Heart left ventricle (tissue), 16 donors: ENCODE measurements around the gene LITAF. TPM values are rescaled to one million over a fixed set of nuclear protein-coding genes. Genes with fewer than 3 reads are reported as not detected.

ENCODE experiments used
- ATAC-seq, 4 donors: fragments of 200-7000 bp; cut with Tn5 transposase; one replicate each; pipeline ENCODE4 v1.9.1; 2020 to 2022; ENCODE audit warnings: moderate library complexity in 4 of 4, mild to moderate bottlenecking in 3 of 4, moderate number of reproducible peaks in 1 of 4
- DNase-seq, 5 donors: peaks; one replicate each; pipeline ENCODE4 v3.0.0-alpha.2; 2020
- H3K27ac ChIP-seq, 12 donors: fragments of 200-600 bp; sonication (generic) in 4 of 12; one replicate each; pipeline versions ENCODE4 v1.5.0 to v1.8.0; 2016 to 2022; ENCODE audit warnings: mild to moderate bottlenecking in 2 of 12
- H3K27me3 ChIP-seq, 9 donors: fragments of 200-600 bp; sonication (generic) in 2 of 9; one replicate each; pipeline versions ENCODE4 v1.5.1 to v1.8.0; 2016 to 2022; ENCODE audit warnings: mild to moderate bottlenecking in 3 of 9
- H3K36me3 ChIP-seq, 9 donors: fragments of 200-600 bp; sonication (generic) in 2 of 9; one replicate each; pipeline versions ENCODE4 v1.5.0 to v1.8.0; 2018 to 2022; ENCODE audit warnings: mild to moderate bottlenecking in 2 of 9
- H3K4me1 ChIP-seq, 12 donors: fragments of 200-600 bp; sonication (generic) in 4 of 12; one replicate each; pipeline versions ENCODE4 v1.5.0 to v1.8.0; 2016 to 2022; ENCODE audit warnings: mild to moderate bottlenecking in 3 of 12
- H3K4me3 ChIP-seq, 12 donors: fragments of 200-600 bp; sonication (generic) in 4 of 12; one replicate each; pipeline versions ENCODE4 v1.5.0 to v1.8.0; 2017 to 2022; ENCODE audit warnings: mild to moderate bottlenecking in 9 of 12, moderate library complexity in 4 of 12
- H3K9me3 ChIP-seq, 12 donors: fragments of 200-600 bp; sonication (generic) in 4 of 12; one replicate each; pipeline versions ENCODE4 v1.5.0 to v1.8.0; 2016 to 2022; ENCODE audit warnings: mild to moderate bottlenecking in 1 of 12
- CTCF ChIP-seq, 12 donors: fragments of 200-600 bp; sonication (generic) in 4 of 12; IDR thresholded peaks; one replicate each; pipeline versions ENCODE4 v1.5.0 to v1.8.0; 2018 to 2022; ENCODE audit warnings: antibody characterized with exemption in 12 of 12, mild to moderate bottlenecking in 5 of 12
- POLR2A ChIP-seq, 2 donors: fragments of 450-650 bp; IDR thresholded peaks; one replicate each; pipeline ENCODE4 v1.6.1; 2017; ENCODE audit warnings: antibody characterized with exemption in 2 of 2, mild to moderate bottlenecking in 2 of 2, moderate library complexity in 2 of 2
- WGBS, 4 donors: extraction: QIAGEN DNeasy Blood & Tissue Kit in 2 of 4; methylation state at CpG; one replicate each; pipeline versions ENCODE4 v1.1.5 to v1.1.7; 2013 to 2018; 5-methylcytosine and 5-hydroxymethylcytosine counted together
- intact Hi-C, 10 donors: fragments of 100-400 bp; cut with DNase I; formaldehyde crosslinking; loops; one replicate each; pipeline versions ENCODE4 v1.11.1 to v1.14.2; 2022
- polyA plus RNA-seq, 2 donors: library from polyadenylated mRNA; stranded (reverse); fragments of 200-250 nt; gene quantifications; one replicate each; pipeline ENCODE4 v1.2.3, GENCODE V29; 2013
- total RNA-seq, 9 donors: library from RNA; depleted of rRNA in 2 of 9; stranded (reverse); fragments of >200 nt in 2 of 9; fragmentation: NEBNext Ultra II Directional in 3 of 9; extraction: Animal tissue kit (Norgen Biotek cat#: 25700) in 3 of 9; gene quantifications; one replicate each; pipeline versions ENCODE4 v1.1.0 to v1.2.4, GENCODE V29; 2016 to 2023
- donor health status: ischemic (EF 13 %, LVEDD 7.1; RV severe dilation, severe dysfunction).
- donor health status: healthy with polysubstance abuse.
- donor health status: DM: no; HTN: yes; CAD: no.
- donor health status: DM: no; HTN: no; CAD: no.
- donor health status: ischemic (EF 25% LVEDD 6.9; RV normal size, moderate dysfunction).
- donor health status: ischemic (EF 25% LVEDD 5.7; RV mildly dilated, moderate dysfunction).
- donor health status: healthy.
- donor health status: DM: yes; HTN: yes; CAD: no.
- donor health status: ischemic (EF 35%, LVEDD 5.7; RV mildly dilated, moderate dysfunction).
- donor health status: nonischemic (EF 11% LVEDD 7.7; RV severe dilation, severe dysfunction).
- donor health status: DM: yes; HTN: yes; CAD: no.
- donor health status: PGD.
- donor health status: ischemic (EF 29% LVEDD 5.4; RV normal size, mild dysfunction).
- donor health status: nonischemic (EF 23%, LVEDD 6.1; RV moderate dilation, normal function).

LITAF gene
- total and polyA plus RNA-seq, 11 donors = 12.2 to 133 (median 46.5) TPM

GRCh38 chr16:11615748-11616447 lies 29.2 kb upstream of the LITAF start:
- H3K4me3 ChIP-seq = no peak overlapping the region
- WGBS, 4 donors = 74 to 78% (median 75%) methylated on average over 8 of the region's 8 CpGs
- no peak for DNase-seq
- no peak for ATAC-seq
- intact Hi-C loops = no loop called here
- H3K4me1 ChIP-seq = peaks cover 0 to 52% (median 0%) of the 10 kb centered on the region in 12 donors
- no peaks in the 10 kb centered on the region for H3K27me3 ChIP-seq
- TF ChIP-seq CTCF (IDR thresholded peaks at IDR 0.05) (no peak), POLR2A (IDR thresholded peaks at IDR 0.05) (no peak)
- H3K27ac ChIP-seq = no peak overlapping the region
- H3K36me3 ChIP-seq = no peaks in the 10 kb centered on the region
- peaks cover 0 to 6% (median 0%) of the 10 kb centered on the region in 12 donors for H3K9me3 ChIP-seq

GRCh38 chr16:11614587-11615175 lies 28.0 kb upstream of the LITAF start:
- Histone ChIP-seq H3K4me1 (peaks cover 0 to 50% (median 0%) of the 10 kb centered on the region in 12 donors), H3K4me3 (no peak overlapping the region), H3K36me3 (no peaks in the 10 kb centered on the region), H3K27me3 (no peaks in the 10 kb centered on the region), H3K27ac (peak overlapping the region in 1 of 12 donors; percentile 92), H3K9me3 (no peaks in the 10 kb centered on the region)
- ATAC-seq (no peak), DNase-seq (no peak)
- TF ChIP-seq CTCF (IDR thresholded peaks at IDR 0.05) = no peak
- TF ChIP-seq POLR2A (IDR thresholded peaks at IDR 0.05) = no peak
- 65 to 76% (median 68%) methylated on average over 10 of the region's 10 CpGs for WGBS, 4 donors
- intact Hi-C loops = no loop called here

DNA sequence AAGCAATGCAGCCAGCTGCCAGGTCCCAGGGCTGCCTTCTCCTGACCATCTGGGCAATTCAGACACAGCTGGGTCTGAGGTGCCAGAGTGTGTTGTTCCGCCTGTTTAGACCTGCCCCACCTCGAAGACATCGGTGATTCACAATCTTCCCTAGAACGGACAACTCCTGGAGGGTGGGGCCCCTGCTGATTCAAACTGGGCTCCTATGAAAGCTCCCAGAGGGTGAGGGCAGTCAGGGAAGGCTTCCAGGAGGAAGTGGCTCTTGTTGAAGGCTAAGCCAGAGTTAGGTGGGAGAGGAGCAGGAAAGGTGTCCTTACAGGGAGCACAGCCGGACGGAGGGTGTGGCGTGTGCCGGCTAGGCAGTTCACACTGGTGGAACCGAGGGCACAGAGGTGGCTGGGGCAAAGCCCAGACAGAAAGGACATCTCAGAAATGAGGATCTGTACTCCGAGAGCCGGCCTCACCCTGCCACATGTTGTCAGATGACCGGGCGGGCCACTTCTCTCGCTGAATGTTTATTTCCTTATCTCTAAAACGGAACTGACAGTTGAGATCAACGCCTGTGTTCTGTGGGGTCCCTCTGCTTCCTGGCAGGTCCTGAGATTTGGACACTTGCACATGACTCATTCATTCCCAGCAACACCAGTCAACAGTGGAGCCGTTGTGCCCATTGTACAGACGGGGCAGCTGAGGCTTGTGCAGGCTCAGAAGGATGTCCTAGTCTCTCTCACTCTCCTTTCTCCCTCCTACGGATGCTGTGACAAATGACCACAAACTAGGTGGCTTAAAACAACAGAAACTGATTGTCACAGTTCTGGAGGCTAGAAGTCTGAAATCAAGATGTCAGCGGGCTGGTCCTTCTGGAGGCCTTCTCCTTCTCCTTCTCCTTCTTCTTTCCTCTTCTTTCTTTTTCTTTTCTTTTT lies 26.9 kb upstream of the LITAF start:
- intact Hi-C loops = no loop called here

More for the DNA sequence above, 26.9 kb upstream of the LITAF start:
- TF ChIP-seq CTCF (IDR thresholded peaks at IDR 0.05) = no peak
- TF ChIP-seq POLR2A (IDR thresholded peaks at IDR 0.05) = no peak
- Histone ChIP-seq H3K27me3 (no peaks in the 10 kb centered on the region), H3K27ac (peak overlapping the region in 5 of 12 donors; percentile 13 to 92 (median 38)), H3K9me3 (no peaks in the 10 kb centered on the region), H3K4me3 (no peak overlapping the region), H3K4me1 (peaks cover 0 to 50% (median 0%) of the 10 kb centered on the region in 12 donors), H3K36me3 (no peaks in the 10 kb centered on the region)
- WGBS, 4 donors = 51 to 64% (median 57%) methylated on average over 20 of the region's 20 CpGs
- DNase-seq (peak; percentile 43 to 78 (median 66)), ATAC-seq (peak; percentile 40 to 81 (median 65))
